Panc1 (cell line): ENCODE results near the gene ADGRV1. TPM values are rescaled to one million over a fixed set of nuclear protein-coding genes. Genes with fewer than 3 reads are reported as not detected.
"Not testable (repeated sequence)": the region's sequence is repeated elsewhere in the genome, so short reads cannot be mapped to it uniquely, and the experiment has no call there.

Experiments
- ATAC-seq: fragments of 200-7000 bp; cut with Tn5 transposase; 2 replicates; pipeline ENCODE4 v1.9.1; 2020; ENCODE audit warnings: mild to moderate bottlenecking, moderate library complexity
- BruUV-seq: library from RNA; stranded (reverse); fragments of 400-500 nt; replicated peaks from 2 replicates; lab custom pipeline; 2021; lab: Mats Ljungman, UMichigan
- CTCF ChIA-PET: fragments of 300-600 bp; sonication (Branson Sonifier 250); formaldehyde crosslinking; loops from one replicate; lab custom pipeline; 2022; ENCODE audit warnings: antibody characterized with exemption; lab: Charles Lee
- POLR2A ChIA-PET: fragments of 300-600 bp; sonication (Branson Sonifier 250); formaldehyde crosslinking; loops from one replicate; lab custom pipeline; 2022; ENCODE audit warnings: antibody characterized with exemption; lab: Charles Lee
- DNase-seq: peaks from one replicate; pipeline ENCODE4 v3.0.0-alpha.2; 2010; ENCODE audit warnings: low read depth, low spot score
- H3K27ac ChIP-seq: 2 replicates; pipeline ENCODE4 v1.5.1; 2011; ENCODE audit warnings: mild to moderate bottlenecking, low read length, inconsistent platforms
- H3K27me3 ChIP-seq: fragments of 200-500 bp; sonication (Bioruptor generic); 2 replicates; pipeline ENCODE4 v1.6.0; 2014; ENCODE audit warnings: low read length, inconsistent platforms; ENCODE audit not compliant: control insufficient read depth, insufficient read depth
- H3K36me3 ChIP-seq: fragments of 200-500 bp; sonication (Bioruptor generic); 2 replicates; pipeline ENCODE4 v1.5.1; 2014; ENCODE audit warnings: inconsistent platforms, mild to moderate bottlenecking, low read length, moderate library complexity; ENCODE audit not compliant: control insufficient read depth, insufficient read depth
- H3K4me1 ChIP-seq: 2 replicates; pipeline ENCODE4 v1.5.1; 2011; ENCODE audit warnings: inconsistent platforms, mild to moderate bottlenecking, low read length, moderate library complexity; ENCODE audit not compliant: control insufficient read depth, insufficient read depth
- H3K4me3 ChIP-seq, 2 experiments: 2 replicates each; pipeline ENCODE4 v1.5.1; 2011 to 2012; ENCODE audit warnings: low read depth in 2 of 2, low read length in 2 of 2, mild to moderate bottlenecking in 2 of 2, inconsistent platforms in 1 of 2, moderate library complexity in 1 of 2
- H3K9me3 ChIP-seq: fragments of 200-500 bp; sonication (Bioruptor generic); 2 replicates; pipeline ENCODE4 v1.5.1; 2014; ENCODE audit warnings: low read depth, mild to moderate bottlenecking, inconsistent platforms, low read length, moderate library complexity; ENCODE audit not compliant: control insufficient read depth, insufficient read depth
- CTCF ChIP-seq: fragments of 450-650 bp; IDR thresholded peaks from 2 replicates; pipeline ENCODE4 v1.5.1; 2017; ENCODE audit warnings: mild to moderate bottlenecking
- POLR2AphosphoS5 ChIP-seq: IDR thresholded peaks from 2 replicates; pipeline ENCODE4 v1.6.1; 2012; ENCODE audit warnings: mild to moderate bottlenecking, low read depth, low read length, moderate library complexity
- REST ChIP-seq, 2 experiments: IDR thresholded peaks; 2 replicates each; pipeline ENCODE4 v1.6.1; 2011 to 2012; ENCODE audit warnings: low read depth in 2 of 2, control low read depth in 1 of 2, low read length in 1 of 2, mild to moderate bottlenecking in 1 of 2, moderate library complexity in 1 of 2; ENCODE audit not compliant: insufficient read depth in 1 of 2
- SIN3A ChIP-seq: IDR thresholded peaks from 2 replicates; pipeline ENCODE4 v1.6.1; 2012; ENCODE audit warnings: low read depth, mild to moderate bottlenecking, low read length, moderate library complexity, borderline replicate concordance; ENCODE audit not compliant: insufficient read depth
- TCF7L2 ChIP-seq: IDR thresholded peaks from 2 replicates; pipeline ENCODE4 v1.6.1; 2011; ENCODE audit warnings: mild to moderate bottlenecking, low read depth, low read length, inconsistent platforms
- in situ Hi-C: cut with HindIII; loops from 2 replicates; pipeline ENCODE4 v1.10.0; 2016; ENCODE audit warnings: low sequenced_read_pairs, low pct_unique_long_range_greater_than_20kb
- intact Hi-C: fragments of 100-400 bp; cut with micrococcal nuclease; formaldehyde crosslinking; loops from one replicate; pipeline ENCODE4 v1.10.0; 2022; ENCODE audit not compliant: unreplicated experiment
- total RNA-seq: library from RNA; stranded (reverse); gene quantifications from one replicate; pipeline ENCODE4 v1.2.1, GENCODE V29; 2021; ENCODE audit not compliant: unreplicated experiment

Gene ADGRV1
- total RNA-seq, 1 experiment from 2014 or later = 0.49 TPM

- no peak for DNase-seq
- CTCF ChIA-PET = interaction anchor here (0.7 kb wide), 1 partner anchor 1094 kb away, joined by 3 read pairs; no protein-coding TSS in a partner anchor
- in situ Hi-C loops = no loop called here
Measured at GRCh38 chr5:90598293-90598692, 39.7 kb downstream of the ADGRV1 start.

GRCh38 chr5:90600307-90600706 lies 41.7 kb downstream of the ADGRV1 start:
- H3K4me1 ChIP-seq, in situ Hi-C loops: not testable (repeated sequence)
- intact Hi-C loops = loop anchor here (10.0 kb wide), 1 partner anchor 166 kb away; no protein-coding TSS in a partner anchor

More at GRCh38 chr5:90598293-90598692, 39.7 kb downstream of the ADGRV1 start:
- Histone ChIP-seq H3K27ac (no peak overlapping the region), H3K9me3 (no peaks in the 10 kb centered on the region), H3K36me3 (no peaks in the 10 kb centered on the region), H3K27me3 (no peaks in the 10 kb centered on the region; the same call in 1 of the 2 replicates), H3K4me1 (no peaks in the 10 kb centered on the region), H3K4me3 (no peak overlapping the region)
- no peak for TF ChIP-seq POLR2AphosphoS5
- no peak for TF ChIP-seq REST (IDR thresholded peaks at IDR 0.05; ENCODE audit: insufficient read depth in 1 of 2, low read depth in 2 of 2, low read length in 1 of 2)
- no peak for TF ChIP-seq TCF7L2
- POLR2A ChIA-PET = no interaction called here
- no peak for ATAC-seq
- intact Hi-C loops = no loop called here
- BruUV-seq = no TSS peak

GRCh38 chr5:90601468-90601867 lies 42.9 kb downstream of the ADGRV1 start:
- Histone ChIP-seq H3K9me3 (no peaks in the 10 kb centered on the region), H3K4me3 (no peak overlapping the region), H3K36me3 (no peaks in the 10 kb centered on the region), H3K4me1 (no peaks in the 10 kb centered on the region), H3K27me3 (no peaks in the 10 kb centered on the region; the same call in none of the 2 replicates), H3K27ac (no peak overlapping the region)
- in situ Hi-C loops = no loop called here
- CTCF ChIA-PET = no interaction called here
- no peak for TF ChIP-seq POLR2AphosphoS5
- no peak for TF ChIP-seq TCF7L2
- no peak for TF ChIP-seq SIN3A
- TF ChIP-seq REST (IDR thresholded peaks at IDR 0.05; ENCODE audit: insufficient read depth in 1 of 2, low read depth in 2 of 2, low read length in 1 of 2) = no peak
- TF ChIP-seq CTCF = no peak
- ATAC-seq (no peak), DNase-seq (no peak)
- intact Hi-C loops = loop anchor here (10.0 kb wide), 1 partner anchor 167 kb away; no protein-coding TSS in a partner anchor
- POLR2A ChIA-PET = no interaction called here
- no TSS peak for BruUV-seq

More at GRCh38 chr5:90600307-90600706, 41.7 kb downstream of the ADGRV1 start:
- H3K9me3 ChIP-seq, CTCF ChIA-PET, H3K27ac ChIP-seq, H3K4me3 ChIP-seq, POLR2A ChIA-PET, BruUV-seq, DNase-seq, H3K36me3 ChIP-seq, ATAC-seq, H3K27me3 ChIP-seq: not testable (repeated sequence)
